Fibroblast of skin of right quadriceps (primary cell): Measurements from ENCODE around the gene EVL.
"Not testable (repeated sequence)": the region's sequence is repeated elsewhere in the genome, so short reads cannot be mapped to it uniquely, and the experiment has no call there.

ENCODE experiments used
- DNase-seq: peaks from one replicate; pipeline ENCODE4 v3.0.0-alpha.2; 2013

EVL gene

DNA sequence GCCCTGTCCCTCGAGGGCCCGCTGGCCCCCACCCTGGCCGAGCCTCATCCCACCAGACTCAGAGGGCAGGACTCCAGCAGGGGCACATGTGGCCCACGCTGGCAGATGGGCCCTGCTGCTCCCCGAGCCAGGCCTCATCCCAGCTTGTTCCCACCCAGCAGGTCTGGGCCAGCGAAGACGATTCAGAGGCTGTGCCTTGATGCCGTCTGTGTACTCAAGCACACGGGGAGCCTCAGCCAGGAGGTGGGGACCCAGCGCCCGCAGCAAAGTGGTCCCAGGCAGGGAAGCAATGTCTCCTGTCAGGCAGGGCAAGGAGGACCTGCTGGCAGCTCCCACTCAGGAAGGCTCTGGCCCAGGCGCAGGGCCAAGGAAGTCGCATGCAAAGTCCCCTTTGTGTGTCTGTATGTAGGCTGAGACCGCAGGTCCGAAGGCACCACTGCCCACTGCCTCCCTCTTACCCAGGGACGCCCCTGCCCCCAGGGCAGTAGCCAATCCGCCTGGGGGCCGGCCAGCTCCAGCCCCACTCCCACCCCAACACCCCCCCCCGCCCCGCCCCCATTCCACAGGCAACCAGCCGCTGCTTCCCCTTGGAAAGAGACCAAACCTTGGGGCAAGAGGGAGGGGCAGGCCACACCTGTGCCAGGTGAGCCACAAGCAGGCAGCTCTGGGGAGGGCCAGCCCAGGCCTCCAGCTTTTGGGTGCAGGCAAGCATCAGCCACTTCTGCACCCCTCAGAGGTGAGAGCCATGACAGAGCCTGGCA lies 84.8 kb downstream of the EVL start:
- DNase-seq = no peak

GRCh38 chr14:100150932-100151587 lies 85.8 kb downstream of the EVL start:
- no peak for DNase-seq

DNA sequence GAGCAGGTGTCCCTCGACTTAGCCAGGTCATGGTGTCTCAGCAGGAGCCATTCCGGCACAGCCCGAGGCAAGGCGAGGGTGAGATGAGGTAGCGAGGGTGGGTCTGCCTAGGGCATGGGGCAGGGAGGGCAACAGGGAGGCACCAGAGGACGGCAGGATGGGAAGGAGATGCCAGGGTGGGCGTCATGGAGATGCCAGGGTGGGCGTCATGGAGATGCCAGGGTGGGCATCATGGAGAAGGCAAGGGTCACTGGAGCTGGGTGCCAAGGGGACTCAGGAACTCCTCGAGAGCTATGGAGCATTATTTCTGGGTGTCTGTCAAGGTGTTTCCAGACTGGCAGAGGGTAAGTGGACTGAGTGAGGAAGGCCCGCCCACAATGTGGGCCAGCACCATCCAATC lies 86.9 kb downstream of the EVL start:
- DNase-seq = no peak

DNA sequence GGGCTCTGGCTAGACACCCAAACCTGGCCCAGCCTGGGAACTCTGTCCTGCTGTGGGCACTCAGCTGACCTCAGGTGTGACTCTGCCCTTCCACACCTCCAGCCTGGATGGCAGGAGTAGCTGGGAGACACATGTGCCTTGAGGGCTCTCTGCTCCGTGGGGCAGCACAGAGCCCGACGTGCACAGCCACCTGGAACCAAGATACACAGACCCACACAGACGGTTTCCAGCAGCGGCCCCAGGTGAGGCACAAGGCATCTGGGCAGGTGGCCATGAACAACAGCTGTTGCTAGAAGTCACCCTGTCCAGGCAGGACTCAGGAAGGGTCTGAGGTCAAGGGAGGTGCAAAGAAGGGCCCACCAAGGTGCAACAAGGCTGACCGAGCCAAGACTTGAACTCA lies 88.3 kb downstream of the EVL start:
- no peak for DNase-seq

GRCh38 chr14:100155049-100155621 lies 89.9 kb downstream of the EVL start:
- no peak for DNase-seq

GRCh38 chr14:100155756-100156616 lies 90.8 kb downstream of the EVL start:
- DNase-seq = no peak

DNA sequence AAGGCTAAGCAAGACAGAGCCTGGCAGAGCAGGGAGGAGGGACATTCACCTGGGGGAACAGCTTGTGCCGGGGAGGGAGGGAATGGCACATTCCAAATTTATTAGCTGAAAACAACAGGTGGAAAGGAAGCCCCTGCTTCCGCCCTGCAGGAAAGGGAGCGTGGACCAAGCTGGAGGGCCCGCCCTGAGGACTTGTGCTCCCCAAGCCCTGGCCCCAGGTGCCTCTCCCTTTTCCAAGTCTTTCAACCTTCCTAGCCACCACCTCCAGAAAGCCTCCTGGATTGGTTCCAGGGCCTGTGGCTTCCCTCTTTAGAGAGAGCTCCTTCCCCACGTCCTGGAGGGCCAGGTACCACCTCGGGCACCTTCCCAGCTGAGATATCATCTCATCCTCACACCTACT lies 91.6 kb downstream of the EVL start:
- DNase-seq = no peak

DNA sequence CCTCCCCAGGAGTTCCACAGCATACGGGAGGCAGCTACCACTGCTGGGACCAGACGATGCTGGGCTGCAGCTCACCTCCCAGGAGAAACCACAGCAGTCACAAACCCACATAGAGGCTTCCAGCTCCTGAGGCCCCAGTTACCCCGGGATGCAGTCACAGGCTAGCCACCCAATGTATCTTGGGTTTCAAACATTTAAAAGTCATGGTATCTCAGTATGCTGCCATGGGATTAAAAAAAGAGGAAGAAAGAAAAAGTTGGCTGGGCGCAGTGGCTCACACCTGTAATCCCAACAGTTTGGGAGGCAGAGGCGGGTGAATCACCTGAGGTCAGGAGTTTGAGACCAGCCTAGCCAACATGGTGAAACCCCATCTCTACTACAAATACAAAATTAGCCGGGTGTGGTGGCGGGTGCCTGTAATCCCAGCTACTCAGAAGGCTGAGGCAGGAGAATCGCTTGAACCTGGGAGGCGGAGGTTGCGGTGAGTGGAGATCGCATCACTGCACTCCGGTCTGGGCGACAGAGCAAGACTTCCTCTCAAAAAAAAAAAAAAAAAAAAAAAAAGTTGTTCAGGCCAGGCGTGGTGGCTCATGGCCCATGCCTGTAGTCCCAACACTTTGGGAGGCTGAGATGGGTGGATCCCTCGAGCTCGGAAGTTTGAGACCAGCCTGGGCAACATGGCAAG lies 92.5 kb downstream of the EVL start:
- DNase-seq = not testable (repeated sequence)

DNA sequence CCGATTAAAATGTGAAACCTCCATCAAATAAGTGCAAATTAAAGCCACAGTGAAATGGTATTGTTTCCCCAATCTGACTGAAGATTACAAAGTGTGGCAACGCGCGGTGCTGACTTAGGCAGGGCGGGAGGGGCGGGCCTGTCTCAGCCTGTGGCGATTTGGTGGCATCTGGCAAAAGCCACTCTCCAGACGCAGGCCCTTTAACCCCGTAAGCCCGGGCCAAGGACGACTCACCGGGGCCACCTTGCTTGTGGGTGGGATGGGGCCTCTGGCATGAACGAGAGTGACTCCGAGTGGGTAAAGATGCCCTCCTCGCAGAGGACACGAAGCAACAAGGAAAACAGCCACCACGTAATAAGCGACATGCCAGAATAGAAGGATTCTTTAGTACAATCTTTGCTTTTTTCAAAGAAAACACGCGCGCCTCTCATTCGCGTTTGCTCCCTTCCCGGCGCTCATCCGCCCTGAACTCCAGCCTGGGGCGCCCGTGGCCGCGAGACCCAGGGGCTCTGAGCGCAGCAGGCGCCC lies 93.4 kb downstream of the EVL start:
- DNase-seq = no peak

DNA sequence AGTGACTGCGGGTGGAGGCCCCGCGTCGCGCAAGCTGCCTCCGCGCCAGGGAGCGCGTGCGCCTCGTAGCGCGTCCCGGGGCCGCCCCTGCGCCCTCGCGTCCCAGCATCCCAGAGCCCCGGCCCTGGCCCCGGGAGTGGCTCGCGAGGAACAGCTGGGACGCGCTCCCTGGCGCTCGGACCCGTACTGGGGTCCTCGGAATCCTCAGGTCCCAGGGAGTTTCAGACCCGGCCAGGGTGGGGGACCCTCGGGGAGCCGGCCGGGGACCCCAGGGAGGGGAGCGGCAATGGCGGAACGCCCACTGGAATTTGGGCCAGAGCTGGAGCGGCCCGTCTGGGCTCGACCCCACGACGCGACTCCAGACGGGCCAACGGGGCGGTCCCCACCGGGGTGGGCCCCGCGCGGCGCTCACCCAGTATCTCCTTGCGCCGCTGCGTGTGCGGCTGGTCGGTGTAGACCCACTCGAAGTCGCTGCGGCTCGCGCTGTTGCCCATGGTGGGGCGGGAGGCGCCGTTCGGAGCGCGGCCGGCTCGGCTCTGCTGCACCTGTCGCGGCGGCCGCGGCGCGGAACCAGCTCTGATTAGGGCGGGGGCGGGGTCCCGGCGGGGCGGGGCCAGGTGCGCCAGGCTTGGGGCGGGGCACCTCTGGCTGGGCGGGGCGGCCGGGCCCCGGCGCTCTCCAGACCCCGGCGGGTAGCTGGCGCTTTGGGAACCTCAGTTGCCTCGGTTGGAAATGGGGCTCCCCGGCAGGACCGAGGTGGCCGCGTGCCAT lies 94.1 kb downstream of the EVL start, which contains the start of gene DEGS2:
DEGS2 (minus strand) TSS at position 552 of the 771 bp plus-strand sequence; CDS start at position 494, 58 bp downstream.
- DNase-seq = no peak

DNA sequence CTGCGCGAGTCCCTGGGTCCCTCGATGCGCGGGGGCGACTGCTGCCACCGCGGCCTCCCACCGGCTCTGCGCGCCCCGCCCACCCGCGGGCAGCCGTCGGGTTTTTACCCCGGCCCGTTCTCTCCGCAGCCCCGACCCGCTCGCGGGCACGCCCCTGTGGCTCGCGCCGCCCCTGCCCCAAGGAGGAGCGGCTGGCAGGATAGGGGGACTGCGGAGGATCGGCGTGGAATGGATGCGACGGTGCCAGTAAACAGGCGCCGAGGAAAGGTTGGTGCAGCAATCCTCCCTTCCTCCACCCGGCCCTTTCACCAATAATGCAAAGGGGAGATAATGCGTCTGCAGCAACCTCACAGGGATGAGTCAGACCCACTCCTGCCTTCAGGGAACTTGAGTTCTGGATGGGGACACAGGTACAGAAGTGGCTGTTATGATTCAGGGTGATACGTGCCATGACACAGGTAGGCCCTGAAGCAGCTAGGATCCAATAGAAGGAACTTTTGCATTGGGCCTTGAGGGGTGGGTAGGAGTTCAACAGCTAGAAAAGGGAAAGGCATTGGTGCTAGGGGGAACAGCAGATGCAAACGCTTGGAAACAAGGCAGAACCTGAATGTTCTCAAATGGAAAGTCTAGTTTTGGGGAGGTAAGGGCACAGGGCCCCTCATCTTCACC lies 94.8 kb downstream of the EVL start:
- DNase-seq = no peak

DNA sequence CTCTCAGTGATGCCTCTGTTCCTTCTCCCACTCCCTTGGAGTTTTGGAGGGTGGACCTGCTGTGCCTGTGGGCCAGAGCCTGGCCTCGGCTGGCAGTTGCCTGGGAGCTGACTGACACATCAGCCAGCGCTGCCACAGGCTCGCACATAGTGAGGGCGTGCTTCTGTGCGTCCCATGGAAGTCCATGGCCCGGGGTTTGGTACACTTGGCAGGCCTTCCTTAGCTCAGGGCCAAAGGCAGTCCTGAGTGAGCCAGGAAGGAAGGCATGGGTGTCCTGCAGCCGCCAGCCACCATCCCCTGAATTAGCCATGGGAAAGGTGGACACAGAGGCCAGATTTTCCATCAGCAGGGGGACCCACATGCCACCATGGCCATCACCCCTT lies 95.3 kb downstream of the EVL start:
- no peak for DNase-seq

GRCh38 chr14:100165376-100165775 lies 100.2 kb downstream of the EVL start:
- no peak for DNase-seq

DNA sequence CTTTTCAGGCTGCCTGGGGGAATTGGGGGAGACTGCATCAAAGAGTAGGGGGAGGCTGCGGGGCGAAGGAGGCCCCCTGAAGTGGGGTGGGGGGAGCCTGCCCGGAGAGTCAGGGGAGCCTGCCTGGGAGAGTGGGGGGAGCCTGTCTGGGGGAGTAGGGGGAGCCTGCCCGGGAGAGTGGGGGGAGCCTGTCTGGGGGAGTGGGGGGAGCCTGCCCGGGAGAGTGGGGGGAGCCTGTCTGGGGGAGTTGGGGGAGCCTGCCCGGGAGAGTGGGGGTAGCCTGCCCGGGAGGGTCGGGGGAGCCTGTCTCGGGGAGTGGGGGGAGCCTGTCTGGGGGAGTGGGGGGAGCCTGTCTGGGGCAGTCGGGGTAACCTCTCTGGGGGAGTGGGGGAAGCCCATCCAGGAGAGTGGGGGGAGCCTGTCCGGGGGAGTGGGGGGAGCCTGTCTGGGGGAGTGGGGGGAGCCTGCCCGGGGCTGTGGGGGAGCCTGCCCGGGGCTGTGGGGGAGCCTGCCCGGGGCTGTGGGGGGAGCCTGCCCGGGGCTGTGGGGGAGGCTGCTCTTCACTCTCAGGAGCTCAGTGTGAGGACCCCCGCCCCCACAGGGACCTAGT lies 100.7 kb downstream of the EVL start:
- no peak for DNase-seq

- no peak for DNase-seq
These were observed 103.3 kb downstream of the EVL start for GRCh38 chr14:100168506-100168905.

- no peak for DNase-seq
These were observed 105.7 kb downstream of the EVL start for GRCh38 chr14:100170880-100171279.

DNA sequence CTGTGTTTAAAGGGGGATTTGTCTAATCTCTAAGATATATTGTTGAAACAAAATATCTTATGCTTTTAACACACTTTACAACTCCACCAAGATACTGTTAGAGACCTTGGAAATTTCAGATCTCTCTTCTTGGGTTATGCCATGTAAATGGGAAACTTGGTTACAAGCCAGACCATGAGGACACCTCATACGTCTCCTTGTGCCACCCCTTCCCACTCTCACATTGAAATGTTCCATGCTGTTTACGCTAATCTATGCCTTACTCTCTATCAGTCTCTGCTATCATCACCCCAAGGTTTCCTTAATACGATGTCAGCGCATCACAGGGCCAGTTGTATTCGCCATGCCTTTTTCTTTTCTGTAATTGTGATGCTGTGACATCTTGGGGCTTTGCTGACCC lies 107.6 kb downstream of the EVL start:
- no peak for DNase-seq

DNA sequence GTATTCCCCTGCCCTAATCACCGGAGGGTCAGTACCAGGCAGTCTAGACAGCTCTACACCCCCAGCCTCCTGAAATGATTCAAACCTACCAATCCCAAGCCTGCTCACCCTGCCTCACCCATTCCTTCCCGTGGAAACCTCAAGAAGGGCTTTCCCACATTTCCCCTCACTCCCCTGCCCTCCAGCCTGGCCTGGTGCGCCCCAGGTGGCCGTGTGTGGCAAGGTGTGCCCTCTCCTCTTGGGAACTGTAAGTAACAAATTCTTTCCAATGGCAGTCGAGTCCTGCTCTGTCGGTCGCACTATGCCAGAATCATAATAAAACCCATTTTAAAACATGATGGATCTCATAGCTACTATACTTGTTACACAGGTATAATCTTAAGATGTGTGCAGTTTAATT lies 108.1 kb downstream of the EVL start:
- DNase-seq = no peak

DNA sequence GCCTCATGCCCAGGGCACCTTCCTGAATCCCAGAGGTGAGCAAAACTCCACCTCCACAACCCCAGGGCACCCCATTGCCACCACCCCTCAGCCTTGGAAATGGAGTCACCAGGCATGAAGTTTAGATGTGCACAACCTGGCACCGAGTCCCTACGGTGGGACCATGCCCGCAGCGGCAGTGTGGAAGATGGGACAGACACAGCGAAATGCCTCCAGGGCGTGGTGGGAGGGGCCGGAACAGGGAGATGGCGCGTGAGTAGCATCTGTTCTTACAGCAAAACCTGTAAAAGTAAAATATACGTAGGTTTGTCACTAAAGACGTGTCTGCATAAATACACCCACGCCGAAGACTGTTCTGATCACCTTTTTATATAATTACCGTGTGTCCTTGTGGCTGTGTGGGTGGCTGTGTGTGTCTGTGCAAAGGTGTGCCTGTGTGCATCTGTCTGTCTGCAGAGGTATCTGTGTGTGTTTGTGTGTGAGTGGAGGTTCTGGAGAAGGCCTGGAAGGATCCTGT lies 111.6 kb downstream of the EVL start:
- no peak for DNase-seq

GRCh38 chr14:100178691-100179090 lies 113.5 kb downstream of the EVL start:
- no peak for DNase-seq
